GM18519 (cell line): ENCODE data around the gene NOS1AP.
"Not testable (repeated sequence)": the region's sequence is repeated elsewhere in the genome, so short reads cannot be mapped to it uniquely, and the experiment has no call there.

ENCODE experiments used
- ATAC-seq: cut with Tn5 transposase; IDR thresholded peaks from one replicate; pipeline ENCODE4 v1.9.1; 2021; ENCODE audit warnings: mild to moderate bottlenecking, moderate library complexity; ENCODE audit not compliant: unreplicated experiment, low FRiP score

Gene NOS1AP

DNA sequence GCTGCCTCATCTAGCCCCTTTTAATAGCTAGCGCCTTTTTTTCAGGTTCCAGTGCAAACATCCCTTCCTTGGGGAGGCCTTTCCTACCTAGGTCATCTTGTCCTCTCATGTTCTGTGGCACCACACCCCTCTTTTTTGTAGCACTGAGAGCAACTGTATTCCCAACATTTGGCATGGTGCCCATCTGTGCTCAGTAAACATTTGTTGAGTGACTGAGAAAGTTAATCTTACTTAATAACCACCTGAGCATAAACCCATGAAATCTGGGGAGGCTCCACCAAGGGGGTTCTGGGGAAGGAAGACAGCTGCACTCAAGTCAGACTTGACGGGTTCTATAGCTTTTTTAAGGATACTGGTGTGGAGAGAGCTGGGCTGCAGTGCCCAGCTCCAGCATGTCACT, 90.0 kb downstream of the NOS1AP start:
- ATAC-seq: no peak

DNA sequence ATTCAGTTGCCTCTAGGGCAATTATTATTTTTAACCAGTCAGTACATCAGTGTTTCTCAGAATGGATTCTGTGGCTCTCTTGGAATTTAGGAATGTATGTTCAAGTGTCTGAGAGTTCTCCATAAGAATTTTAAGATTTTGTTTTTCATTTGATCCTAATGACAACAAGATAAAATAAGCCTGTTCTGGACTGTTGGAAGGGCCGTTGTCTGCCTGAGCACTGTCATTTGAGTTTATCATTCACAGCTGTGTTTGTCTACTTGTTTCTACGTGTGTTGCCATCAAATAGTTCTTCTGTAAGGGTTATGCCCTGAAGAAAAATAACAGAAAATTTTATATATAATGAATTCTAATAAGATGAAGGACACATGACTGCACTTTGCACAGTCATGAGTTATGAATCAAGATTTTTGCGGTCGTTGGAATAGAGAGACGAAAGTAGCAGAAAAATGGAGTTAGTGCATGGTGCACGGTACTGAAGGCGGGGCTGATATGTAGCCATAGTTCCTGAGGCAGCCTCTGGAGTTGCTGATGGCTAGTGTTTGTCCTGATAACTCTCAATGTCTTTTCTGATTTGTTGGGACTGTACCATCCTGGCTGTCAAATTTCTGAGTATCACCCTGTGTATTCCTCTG, 92.5 kb downstream of the NOS1AP start:
- ATAC-seq: no peak

DNA sequence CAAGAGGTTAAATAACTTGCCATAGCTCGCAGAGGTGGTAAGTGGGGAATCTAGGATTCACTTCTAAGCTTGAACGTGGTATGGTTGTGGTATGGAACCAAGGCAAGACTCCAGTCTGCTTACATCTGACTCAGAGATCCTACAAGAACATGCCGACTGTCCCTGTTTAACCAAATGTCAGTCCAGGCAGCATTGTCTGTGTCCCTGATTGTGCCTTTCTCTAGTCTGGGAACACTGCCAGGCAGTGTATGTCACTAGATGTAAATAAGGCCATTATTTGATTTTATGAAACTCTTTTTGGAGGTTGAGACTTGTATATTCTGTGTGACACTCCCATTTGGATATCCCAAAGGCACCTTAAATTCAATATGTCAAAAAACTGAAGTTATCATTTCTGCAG, 96.0 kb downstream of the NOS1AP start:
- no peak for ATAC-seq

DNA sequence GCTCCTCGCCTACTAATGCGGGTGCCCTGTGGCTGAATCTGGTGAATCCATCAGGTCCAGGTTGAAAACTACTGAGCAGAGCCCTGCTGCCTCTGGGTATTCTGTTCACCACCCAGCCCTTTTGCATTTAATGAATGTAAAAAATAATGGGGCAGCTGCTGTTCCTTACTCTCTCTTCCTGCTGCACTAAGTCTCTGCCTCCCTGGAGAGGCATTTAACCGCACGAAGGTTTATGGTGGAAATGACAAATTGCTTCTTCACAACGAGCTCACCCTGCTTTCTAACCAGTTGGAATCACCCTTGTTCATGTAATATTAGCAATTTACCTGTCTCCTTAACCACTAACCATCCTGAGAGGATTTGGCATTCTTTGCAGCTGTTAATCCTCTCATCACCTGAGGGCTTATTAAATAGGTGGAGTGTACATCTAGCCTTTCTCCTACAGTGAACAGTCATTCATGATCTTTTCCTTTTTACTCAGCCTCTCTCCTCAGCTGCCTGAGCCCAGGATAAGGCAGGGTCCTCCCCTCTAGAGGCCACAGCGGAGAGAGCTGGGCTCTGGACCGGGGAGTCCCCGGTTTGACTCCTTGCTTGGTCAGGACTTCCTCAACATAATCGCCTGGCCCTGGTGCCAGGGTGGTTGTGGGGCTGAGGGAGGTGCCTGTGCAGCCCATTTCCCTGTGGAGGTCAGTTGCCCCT, 97.6 kb downstream of the NOS1AP start:
- ATAC-seq: no peak

DNA sequence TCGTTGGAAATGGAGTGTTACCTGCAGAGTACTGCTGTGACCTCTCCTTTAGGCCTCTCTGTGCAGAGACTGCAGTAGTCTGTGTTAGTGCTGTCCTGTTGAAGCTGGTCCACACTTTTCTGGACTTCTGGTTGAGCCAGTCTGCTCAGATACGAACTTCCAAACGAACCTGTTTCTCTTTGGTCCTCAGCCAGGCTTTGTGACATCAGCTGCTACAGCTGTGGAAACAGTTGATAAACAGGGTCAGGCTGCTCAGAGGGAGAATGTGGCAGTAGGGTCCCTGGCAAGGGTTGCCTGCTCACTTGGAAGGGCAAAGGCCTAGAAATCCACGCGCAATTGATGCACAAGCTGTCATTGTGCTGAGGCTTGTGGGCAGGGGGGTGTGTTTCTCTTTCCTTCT, 98.8 kb downstream of the NOS1AP start:
- no peak for ATAC-seq

DNA sequence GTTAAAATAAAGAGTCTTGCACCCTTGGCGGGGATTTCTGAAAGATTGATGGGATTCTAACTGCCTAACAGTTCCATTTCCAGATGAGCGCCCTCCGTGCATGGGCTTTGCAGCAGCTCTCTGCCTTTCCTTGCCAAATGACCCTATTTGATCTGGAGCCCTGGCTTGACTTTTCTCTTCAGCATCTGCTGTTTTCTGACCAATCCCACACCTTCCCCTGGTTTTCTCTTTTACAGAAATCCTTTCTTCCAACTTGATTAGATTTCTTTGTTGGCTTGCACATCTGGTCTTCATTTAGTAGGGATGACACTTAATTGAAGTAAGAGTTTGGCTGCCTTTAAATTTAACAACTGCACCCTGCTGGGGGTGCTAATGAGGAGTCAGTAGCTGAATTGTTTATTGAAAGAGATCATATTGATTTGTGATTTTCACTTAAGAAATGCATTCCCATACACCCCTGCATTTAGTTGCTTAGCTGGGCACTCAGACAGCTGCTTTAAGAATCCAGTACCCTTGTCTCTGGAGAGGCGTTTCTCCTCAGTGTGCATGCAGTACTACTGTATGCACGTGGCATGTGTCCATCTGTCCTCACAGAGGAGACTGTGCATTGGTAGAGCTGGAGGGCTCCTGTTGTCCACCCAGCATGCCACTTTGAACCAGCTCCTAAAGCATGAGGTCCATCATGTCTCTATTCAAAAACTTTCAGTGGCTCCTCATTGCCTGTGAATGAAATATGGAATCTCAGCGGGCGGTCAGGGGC, 99.7 kb downstream of the NOS1AP start:
- ATAC-seq: no peak

DNA sequence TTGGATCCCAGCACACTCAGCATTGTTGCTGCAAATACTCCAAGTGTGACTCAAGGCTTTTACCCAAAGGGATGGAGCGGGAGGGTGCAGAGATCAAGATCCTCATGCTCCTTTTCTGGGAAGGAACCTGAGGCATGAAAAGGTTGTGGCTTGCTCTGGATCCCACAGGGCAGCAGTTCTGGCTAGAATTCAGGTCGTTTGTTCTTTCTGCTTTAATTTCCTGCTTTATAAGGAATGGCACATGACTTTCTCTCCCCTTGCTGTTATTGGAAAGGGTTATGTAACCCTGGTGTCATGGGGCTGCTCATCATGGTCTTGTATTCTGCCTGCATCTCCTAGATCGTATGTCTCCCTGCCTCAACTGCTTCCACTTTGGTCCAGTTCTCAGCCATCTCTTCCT, 101.6 kb downstream of the NOS1AP start:
- ATAC-seq: no peak

DNA sequence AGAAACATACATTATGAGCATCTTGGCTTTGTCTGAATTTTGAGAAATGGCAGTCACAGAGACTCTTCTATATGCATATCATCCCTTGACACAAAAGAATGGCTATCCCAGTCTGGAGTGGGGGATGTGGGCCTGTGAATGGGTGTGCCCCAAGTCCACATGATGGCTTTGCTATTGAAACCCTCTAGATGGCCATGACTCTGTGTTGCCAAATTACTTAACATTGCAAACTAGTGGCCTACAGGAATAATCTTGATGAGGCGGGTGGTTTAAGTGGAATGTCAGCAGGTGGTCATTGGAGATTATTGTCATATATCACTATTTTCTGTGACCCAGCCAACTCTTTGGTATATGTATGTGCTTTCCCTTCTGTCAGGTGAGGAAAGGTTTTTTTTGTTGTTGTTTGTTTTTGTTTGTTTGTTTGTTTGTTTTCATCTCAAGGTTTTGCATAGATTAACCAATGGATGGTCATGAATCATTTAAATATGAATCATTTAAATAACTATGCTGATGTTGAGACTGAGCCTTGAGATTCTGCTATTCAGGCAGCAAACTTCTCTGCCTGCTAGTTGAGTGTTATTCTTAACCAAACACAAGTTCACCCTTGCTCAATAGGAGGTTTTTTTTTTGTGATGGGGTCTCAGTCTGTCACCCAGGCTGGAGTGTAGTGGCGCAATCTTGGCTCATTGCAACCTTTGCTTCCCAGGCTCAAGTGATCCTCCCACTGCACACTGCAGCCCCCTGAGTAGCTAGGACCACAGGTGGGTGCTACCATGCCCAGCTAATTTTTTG, 103.0 kb downstream of the NOS1AP start:
- no peak for ATAC-seq

DNA sequence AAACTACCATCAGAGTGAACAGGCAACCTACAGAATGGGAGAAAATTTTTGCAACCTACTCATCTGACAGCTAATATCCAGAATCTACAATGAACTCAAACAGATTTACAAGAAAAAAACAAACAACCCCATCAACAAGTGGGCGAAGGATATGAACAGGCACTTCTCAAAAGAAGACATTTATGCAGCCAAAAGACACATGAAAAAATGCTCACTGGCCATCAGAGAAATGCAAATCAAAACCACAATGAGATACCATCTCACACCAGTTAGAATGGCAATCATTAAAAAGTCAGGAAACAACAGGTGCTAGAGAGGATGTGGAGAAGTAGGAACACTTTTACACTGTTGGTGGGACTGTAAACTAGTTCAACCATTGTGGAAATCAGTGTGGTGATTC, 104.1 kb downstream of the NOS1AP start:
- ATAC-seq: not testable (repeated sequence)

DNA sequence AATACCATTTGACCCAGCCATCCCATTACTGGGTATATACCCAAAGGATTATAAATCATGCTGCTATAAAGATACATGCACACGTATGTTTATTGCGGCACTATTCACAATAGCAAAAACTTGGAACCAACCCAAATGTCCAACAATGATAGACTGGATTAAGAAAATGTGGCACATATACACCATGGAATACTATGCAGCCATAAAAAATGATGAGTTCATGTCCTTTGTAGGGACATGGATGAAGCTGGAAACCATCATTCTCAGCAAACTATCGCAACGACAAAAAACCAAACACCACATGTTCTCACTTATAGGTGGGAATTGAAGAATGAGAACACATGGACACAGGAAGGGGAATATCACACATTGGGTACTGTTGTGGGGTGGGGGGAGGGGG, 104.5 kb downstream of the NOS1AP start:
- ATAC-seq: not testable (repeated sequence)

DNA sequence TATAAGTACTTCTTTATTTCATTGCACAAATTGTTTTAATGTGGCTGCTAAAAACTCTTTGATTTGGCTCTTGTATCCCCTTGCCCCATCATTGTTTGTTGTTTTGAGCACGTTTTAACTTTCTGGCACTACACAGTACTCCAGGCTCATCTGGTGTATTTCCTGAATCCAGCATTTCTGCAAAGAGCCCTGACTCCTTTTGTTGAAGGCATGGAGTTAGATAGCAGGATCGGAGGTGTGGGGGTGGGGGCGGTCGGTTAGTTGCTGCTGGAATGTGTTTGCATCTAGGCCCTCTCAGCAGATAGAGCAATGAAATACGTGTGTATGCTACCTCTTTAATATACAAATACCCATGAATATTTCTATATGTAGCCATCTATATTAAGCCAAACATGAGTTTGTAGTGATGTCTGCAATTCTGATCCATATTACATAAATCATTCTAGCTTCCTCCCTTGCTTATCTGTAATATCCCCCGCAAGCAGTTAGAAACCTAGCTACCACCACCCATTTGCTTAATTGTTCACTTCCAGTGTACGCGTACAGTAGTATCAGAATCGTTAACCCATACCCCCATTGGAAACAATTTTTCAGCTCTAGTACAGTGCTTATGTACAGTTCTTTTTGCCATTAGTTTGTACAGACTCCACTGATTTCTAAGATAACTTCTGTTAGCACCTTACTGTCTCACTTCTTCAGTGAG, 106.0 kb downstream of the NOS1AP start:
- ATAC-seq: no peak

DNA sequence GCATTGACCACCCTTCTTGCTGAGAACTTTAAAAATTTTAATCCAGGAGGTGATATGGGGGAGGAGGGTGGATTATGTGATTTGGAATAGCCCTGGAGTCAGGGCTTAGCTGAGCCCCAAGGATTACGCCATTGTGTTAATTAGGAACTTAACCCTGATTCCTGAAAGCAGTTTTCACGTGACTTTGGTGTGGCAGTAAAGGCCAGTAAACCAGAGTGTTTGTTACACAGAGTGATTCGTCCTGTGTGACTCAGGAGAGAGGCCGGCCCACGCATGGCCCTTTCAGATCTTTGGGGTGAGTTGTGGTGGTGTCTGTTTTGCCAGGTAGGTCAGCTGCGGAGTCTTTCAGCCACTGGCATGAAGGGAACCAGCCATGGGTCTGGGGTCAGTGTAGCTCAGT, 107.6 kb downstream of the NOS1AP start:
- no peak for ATAC-seq

DNA sequence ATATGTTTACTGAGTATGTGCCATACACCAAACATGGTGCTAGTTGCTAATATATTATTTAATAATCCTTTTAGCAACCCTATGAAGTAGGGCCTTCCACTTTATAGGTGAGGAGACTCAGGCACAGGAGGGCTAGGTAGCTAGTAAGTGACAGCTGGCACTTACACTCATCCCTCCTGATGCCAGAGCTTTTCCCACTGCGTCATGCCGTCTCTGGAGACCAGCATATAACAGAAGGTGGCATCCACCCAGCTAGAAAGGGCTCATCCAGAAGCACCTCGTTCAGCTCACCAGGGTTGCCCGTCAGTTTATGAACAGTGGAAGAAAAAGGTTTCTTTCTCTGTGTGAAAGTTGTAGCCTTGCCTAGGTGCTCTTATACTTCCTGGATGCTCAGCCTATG, 108.9 kb downstream of the NOS1AP start:
- no peak for ATAC-seq

DNA sequence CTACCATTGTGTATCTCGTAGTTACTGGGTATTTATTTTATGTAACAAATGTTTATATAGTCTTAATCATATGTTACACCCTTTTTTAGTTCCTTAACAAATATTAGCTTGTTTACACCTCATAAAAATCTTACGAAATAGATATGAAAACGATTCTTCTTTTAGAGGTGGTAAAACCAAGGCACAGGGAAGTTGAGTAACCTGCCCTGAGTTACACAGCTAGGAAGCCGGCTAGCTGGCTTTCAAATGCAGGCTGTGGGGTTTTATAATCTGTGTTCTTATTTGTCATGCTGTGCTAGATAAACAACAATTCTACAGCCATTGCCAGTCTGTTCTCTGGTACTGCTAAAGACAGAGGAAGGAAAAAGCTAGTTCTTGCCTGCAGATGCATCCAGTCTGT, 109.6 kb downstream of the NOS1AP start:
- ATAC-seq: no peak

DNA sequence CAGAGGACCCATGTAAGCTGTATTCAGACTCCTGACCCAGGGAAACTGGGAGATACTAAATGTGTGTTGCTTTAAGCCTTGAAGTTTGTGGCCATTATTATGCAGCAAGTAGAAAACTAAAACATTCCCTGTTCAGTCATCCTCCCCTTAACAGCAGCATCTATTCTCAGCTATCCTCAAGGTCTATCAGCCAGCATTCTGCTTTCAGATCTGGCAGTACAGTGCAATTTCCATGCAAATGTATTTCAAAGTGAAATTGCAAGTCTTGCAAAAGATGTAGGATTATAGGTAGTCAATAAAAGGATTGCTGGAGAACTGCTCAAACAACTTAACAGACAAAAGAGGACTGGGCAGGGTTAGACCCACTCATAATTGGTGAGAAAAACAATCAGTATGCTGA, 111.3 kb downstream of the NOS1AP start:
- ATAC-seq: no peak

DNA sequence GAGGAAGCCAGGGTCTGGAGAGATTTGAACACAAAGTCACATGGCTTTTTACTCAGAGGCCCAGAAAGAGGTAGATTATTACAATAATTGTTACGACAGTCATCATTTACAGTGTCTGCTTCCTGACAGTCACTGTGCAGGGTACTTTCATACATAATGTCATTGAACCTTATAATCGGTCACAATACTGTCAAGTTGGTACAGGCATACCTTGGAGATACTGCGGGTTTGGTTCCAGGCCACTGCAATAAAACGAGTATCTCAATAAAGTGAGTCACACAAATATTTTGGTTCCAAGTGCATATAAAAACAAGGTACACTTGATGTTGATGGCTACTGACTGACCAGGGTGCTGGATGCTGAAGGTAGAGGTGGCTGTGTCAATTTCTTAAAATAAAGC, 112.6 kb downstream of the NOS1AP start:
- ATAC-seq: no peak

DNA sequence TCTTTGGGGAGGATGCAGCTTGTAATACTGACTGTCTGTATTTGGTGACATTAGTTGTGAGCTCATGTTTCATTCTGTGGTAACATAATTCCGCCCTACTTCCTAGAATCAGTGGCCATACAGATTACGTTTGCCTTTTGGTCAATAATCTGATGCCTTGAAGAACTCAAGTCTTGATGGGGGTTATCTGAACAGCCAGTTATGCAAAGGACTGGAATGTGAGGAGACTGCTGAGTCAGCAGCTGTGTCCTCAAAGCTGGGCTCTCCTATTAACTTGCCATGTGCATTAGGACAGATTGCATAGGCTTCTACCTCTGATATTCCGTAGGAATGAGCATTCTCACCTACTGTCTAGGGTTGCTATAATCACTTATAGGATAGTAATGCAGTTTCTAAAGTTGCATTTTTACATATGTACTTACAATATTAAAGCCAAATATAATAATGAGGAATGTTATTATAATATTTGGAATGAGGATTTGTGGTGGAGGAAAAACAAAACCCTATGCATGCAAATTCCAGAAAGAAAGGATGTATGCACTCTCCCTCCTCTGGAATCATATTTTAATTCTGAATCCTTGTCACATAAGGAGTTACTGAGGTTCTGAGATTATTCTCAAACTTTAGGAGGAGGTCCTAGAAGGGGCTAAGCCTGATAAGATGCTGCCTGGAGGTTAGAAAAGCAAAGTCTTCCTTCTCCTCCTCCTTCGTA, 116.0 kb downstream of the NOS1AP start:
- no peak for ATAC-seq

DNA sequence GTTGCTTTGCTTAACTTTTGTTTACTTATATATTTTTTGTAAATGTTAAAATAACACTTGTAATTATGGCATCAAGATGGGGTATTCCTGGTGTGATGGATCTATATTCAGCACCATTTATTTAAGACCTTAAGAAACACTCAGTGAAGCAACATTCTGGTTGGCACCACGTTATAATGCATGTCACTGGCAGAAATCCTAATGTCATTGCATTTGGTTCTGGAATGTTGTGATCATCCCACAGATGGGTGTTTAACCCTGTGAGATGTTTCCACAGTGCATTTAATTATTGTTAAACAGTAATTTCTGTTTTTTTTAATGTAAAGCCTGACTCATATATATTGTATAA, 116.5 kb downstream of the NOS1AP start:
- ATAC-seq: no peak

DNA sequence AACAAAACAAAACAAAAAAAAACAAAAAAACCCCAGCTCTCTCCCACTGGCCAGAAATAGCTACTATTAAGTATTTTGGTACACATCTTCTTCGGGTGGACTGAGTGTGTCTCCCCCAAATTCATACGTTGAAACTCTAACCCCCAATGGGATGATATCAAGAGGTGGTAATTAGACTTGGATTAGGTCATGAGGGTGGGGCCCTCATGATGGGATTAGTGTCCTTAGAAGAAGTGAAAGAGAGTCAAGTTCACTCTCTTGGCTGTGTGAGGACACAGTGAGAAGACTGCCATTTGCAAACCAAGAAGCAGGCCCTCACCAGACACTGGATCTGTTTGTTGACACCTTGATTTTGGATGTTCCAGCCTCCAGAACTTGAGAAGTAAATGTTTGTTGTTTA, 116.9 kb downstream of the NOS1AP start:
- ATAC-seq: no peak
